ENCODE data around the gene SAMD9. TPM values are rescaled to one million over a fixed set of nuclear protein-coding genes. Genes with fewer than 3 reads are reported as not detected.

Gene SAMD9
- total and polyA plus RNA-seq, 2 donors (not counting 3 experiments of a cell fraction or from before 2014, with no cell fraction given): 0.92 to 6.8 TPM

DNA sequence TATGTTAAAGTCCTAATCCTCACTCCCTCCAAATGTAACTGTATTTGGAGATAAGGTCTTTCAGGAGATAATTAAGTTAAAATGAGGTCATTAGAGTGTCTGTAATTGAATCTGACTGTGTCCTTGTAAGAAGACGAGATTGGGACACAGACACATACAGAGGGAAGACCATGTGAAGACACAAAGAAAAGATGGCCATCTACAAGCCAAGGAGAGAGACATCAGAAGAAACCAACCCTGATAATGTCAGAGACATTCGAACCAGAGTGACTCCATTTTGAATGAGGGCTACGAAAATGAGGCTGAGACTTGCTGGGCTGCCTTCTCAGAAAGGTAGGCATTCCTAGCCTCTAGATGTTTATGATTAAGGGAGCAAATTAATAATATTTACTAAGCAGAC is 30.9 kb upstream of the SAMD9 start:
- Histone ChIP-seq H3K4me2 (ENCODE audit: insufficient read depth, low read length) (peak overlapping the region; percentile 98), H3K9me1 (replicated peaks; ENCODE audit: control insufficient read depth, extremely low read depth, insufficient read depth, low read length) (no peaks in the 10 kb centered on the region), H2AFZ (ENCODE audit: low read depth, low read length) (peak overlapping the region; percentile 94), H3K27me3 (ENCODE audit: control insufficient read depth in 2 of 2, insufficient read depth in 2 of 2, low read length in 2 of 2) (no peaks in the 10 kb centered on the region), H4K20me1 (replicated peaks; ENCODE audit: control insufficient read depth, extremely low read depth, insufficient read depth, low read length) (no peaks in the 10 kb centered on the region), H3K79me2 (ENCODE audit: control insufficient read depth, insufficient read depth, low read length) (no peaks in the 10 kb centered on the region), H3K27ac (ENCODE audit: insufficient read depth, low read depth, low read length) (no peak overlapping the region), H3K9ac (replicated peaks; ENCODE audit: extremely low read depth, insufficient read depth, low read length) (no peak overlapping the region), H3K36me3 (ENCODE audit: control insufficient read depth in 2 of 2, extremely low read depth in 1 of 2, insufficient read depth in 2 of 2, low read length in 2 of 2) (no peaks in the 10 kb centered on the region), H3K9me3 (replicated peaks; ENCODE audit: control insufficient read depth, insufficient read depth, low read length) (no peaks in the 10 kb centered on the region), H3K4me3 (replicated peaks in 1 of 3; ENCODE audit: insufficient read depth in 1 of 3, low read depth in 1 of 3, low read length in 3 of 3) (no peak overlapping the region), H3K4me1 (ENCODE audit: control insufficient read depth, extremely low read depth, insufficient read depth, low read length) (peaks cover 20% of the 10 kb centered on the region)
- TF ChIP-seq JUN (IDR thresholded peaks at IDR 0.05; ENCODE audit: borderline replicate concordance, insufficient read depth, insufficient read length, low read depth): no peak
- no peak for TF ChIP-seq FOS (IDR thresholded peaks at IDR 0.05; ENCODE audit: borderline replicate concordance, insufficient read depth, low read length)
- no peak for TF ChIP-seq POLR2A (IDR thresholded peaks at IDR 0.05; ENCODE audit: low read depth, low read length)
- TF ChIP-seq CTCF (IDR thresholded peaks at IDR 0.05; ENCODE audit: extremely low read depth in 1 of 2, insufficient read depth in 1 of 2, low read depth in 1 of 2, low read length in 2 of 2): no peak
- no peak for TF ChIP-seq MAX (IDR thresholded peaks at IDR 0.05; ENCODE audit: insufficient read depth, insufficient read length)
- TF ChIP-seq MYC (IDR thresholded peaks at IDR 0.05; ENCODE audit: low read depth, low read length): no peak
- no peak for TF ChIP-seq GATA2 (IDR thresholded peaks at IDR 0.05; ENCODE audit: insufficient read depth, insufficient read length, low read depth, low read length)
- TF ChIP-seq EZH2 (IDR thresholded peaks at IDR 0.05; ENCODE audit: borderline replicate concordance, low read depth, low read length, severe bottlenecking): no peak
- no peak for TF ChIP-seq POLR2AphosphoS5 (IDR thresholded peaks at IDR 0.05; ENCODE audit: insufficient read depth, low read depth, low read length)
- ChIA-PET CTCF (no interaction called here), POLR2A (interaction anchor here (0.6 kb wide), 1 partner anchor 553 kb away, joined by 5 read pairs; no protein-coding TSS in a partner anchor)
- DNase-seq (ENCODE audit: low read depth, low spot score) (peak; percentile 9), FAIRE-seq (no peak)
- dilution Hi-C loops (cut with MboI; ENCODE audit: extremely low pct_ligation_motif_present, low sequenced_read_pairs) (no loop called here), intact Hi-C loops (cut with micrococcal nuclease) (loop anchor here (5.0 to 10.0 kb wide), 2 partner anchors 136 to 514 kb away; no protein-coding TSS in a partner anchor)
- BruUV-seq (replicated peaks): no TSS peak
